ENCODE data around the gene CDK8. TPM values are rescaled to one million over a fixed set of nuclear protein-coding genes. Genes with fewer than 3 reads are reported as not detected.

CDK8 gene
- total and polyA plus RNA-seq, 10 of the 15 experiments (the other 5 are each of a cell fraction or from before 2014, with no cell fraction given): 8.6 to 23.5 (median 12.5) TPM

DNA sequence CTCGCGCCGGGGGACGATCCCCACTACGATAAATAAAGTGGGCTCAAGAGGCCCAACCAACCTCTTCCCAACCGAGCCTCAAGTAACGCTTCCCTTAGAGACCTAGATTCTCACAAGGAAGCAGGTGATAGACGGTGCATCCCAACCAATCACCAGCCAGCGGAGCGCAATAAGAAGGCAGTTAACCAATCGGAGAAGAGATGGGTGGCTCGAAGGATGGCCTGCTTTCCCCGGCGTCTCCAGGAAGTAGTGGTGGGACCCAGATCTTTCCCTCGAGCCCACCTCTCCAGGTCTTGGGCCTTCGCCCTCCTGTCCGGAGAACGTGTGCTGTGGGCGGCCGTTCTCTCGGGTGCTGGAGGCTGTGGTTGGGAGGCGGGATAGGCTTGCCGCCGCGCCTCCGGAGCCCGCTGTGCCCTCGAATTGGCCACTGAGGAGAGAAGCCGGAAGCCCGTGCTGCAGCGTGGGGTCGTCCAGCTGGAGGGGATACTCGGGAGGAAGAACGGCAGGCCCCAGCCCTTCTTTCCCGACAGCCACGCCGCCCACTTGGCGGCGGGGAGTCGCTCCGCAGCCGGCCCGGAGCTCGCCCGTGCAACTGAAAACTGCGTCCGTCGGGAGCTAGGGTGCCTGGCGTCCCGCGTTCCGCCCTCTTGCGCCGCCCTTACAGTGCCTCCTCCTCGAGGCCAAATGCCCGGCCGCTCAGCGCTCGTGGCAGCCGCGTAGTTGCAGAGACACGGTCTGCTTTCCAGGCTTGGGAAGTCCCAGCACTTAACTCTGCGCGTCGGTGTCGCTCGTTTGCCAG lies 32.0 kb upstream of the CDK8 start, which contains the start of gene RNF6 (continued):
- TF ChIP-seq, protein P1, sequence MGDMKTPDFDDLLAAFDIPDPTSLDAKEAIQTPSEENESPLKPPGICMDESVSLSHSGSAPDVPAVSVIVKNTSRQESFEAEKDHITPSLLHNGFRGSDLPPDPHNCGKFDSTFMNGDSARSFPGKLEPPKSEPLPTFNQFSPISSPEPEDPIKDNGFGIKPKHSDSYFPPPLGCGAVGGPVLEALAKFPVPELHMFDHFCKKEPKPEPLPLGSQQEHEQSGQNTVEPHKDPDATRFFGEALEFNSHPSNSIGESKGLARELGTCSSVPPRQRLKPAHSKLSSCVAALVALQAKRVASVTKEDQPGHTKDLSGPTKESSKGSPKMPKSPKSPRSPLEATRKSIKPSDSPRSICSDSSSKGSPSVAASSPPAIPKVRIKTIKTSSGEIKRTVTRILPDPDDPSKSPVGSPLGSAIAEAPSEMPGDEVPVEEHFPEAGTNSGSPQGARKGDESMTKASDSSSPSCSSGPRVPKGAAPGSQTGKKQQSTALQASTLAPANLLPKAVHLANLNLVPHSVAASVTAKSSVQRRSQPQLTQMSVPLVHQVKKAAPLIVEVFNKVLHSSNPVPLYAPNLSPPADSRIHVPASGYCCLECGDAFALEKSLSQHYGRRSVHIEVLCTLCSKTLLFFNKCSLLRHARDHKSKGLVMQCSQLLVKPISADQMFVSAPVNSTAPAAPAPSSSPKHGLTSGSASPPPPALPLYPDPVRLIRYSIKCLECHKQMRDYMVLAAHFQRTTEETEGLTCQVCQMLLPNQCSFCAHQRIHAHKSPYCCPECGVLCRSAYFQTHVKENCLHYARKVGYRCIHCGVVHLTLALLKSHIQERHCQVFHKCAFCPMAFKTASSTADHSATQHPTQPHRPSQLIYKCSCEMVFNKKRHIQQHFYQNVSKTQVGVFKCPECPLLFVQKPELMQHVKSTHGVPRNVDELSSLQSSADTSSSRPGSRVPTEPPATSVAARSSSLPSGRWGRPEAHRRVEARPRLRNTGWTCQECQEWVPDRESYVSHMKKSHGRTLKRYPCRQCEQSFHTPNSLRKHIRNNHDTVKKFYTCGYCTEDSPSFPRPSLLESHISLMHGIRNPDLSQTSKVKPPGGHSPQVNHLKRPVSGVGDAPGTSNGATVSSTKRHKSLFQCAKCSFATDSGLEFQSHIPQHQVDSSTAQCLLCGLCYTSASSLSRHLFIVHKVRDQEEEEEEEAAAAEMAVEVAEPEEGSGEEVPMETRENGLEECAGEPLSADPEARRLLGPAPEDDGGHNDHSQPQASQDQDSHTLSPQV (IDR thresholded peaks at IDR 0.05): no peak
- TF ChIP-seq CBX3 (IDR thresholded peaks at IDR 0.05; ENCODE audit: borderline replicate concordance, low read depth) (no peak), LARP7 (IDR thresholded peaks at IDR 0.05) (peak; percentile 97), BACH1 (IDR thresholded peaks at IDR 0.05; ENCODE audit: borderline replicate concordance) (peak; percentile 30; the same call in 1 of the 2 replicates)
- TF ChIP-seq, protein P2, sequence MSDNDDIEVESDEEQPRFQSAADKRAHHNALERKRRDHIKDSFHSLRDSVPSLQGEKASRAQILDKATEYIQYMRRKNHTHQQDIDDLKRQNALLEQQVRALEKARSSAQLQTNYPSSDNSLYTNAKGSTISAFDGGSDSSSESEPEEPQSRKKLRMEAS (IDR thresholded peaks at IDR 0.05; ENCODE audit: low read depth, low read length): no peak

GRCh38 chr13:26222520-26223046 lies 31.3 kb upstream of the CDK8 start:
- CTCF ChIA-PET: interaction anchor here (1.0 to 7.8 kb wide), 3 partner anchors 30 to 38 kb away, joined by 3 to 48 read pairs (median 4); no protein-coding TSS in a partner anchor
- DNase-seq (ENCODE audit: low read depth, low spot score): no peak
- no peak for FAIRE-seq
- Histone ChIP-seq H3K27ac (ENCODE audit: control insufficient read depth, insufficient read depth) (peak overlapping the region; percentile 99), H3K9me3 (replicated peaks; ENCODE audit: control insufficient read depth, insufficient read depth, low read length) (no peaks in the 10 kb centered on the region), H3K36me3 (ENCODE audit: control insufficient read depth in 2 of 2, insufficient read depth in 2 of 2, low read length in 1 of 2) (peaks cover 0 to 9% of the 10 kb centered on the region in 2 experiments; a peak in 2 of 4 replicates), H3K4me2 (ENCODE audit: control insufficient read depth, insufficient read depth) (peak overlapping the region; percentile 84), H3K4me1 (ENCODE audit: control insufficient read depth, insufficient read depth, low read length) (peaks cover 4% of the 10 kb centered on the region), H3K79me2 (ENCODE audit: control insufficient read depth, insufficient read depth, low read length) (peaks cover 28% of the 10 kb centered on the region), H2AFZ (ENCODE audit: control insufficient read depth, low read depth, low read length) (peak overlapping the region; percentile 95), H4K20me1 (ENCODE audit: control insufficient read depth, insufficient read depth) (no peaks in the 10 kb centered on the region), H3K27me3 (replicated peaks in 1 of 2; ENCODE audit: control insufficient read depth in 2 of 2, insufficient read depth in 2 of 2, low read length in 1 of 2) (no peaks in the 10 kb centered on the region; a peak in 1 of 4 replicates), H3K4me3 (peak overlapping the region; percentile 86), H3K9ac (ENCODE audit: control insufficient read depth, insufficient read depth, low read length) (peak overlapping the region; percentile 99)
- 41% methylated on average over 16 of the region's 16 CpGs for WGBS (ENCODE audit: insufficient coverage, insufficient replicate concordance, low lambda C conversion rate, missing lambda C conversion rate)
- SMC1A ChIA-PET (ENCODE audit: uncharacterized antibody, unreplicated experiment): interaction anchor here (1.4 to 1.5 kb wide), 2 partner anchors 23 to 152 kb away, joined by 3 read pairs; no protein-coding TSS in a partner anchor
- RAD21 ChIA-PET (ENCODE audit: unreplicated experiment): interaction anchor here (1.0 to 1.1 kb wide), 2 partner anchors 22 to 37 kb away, joined by 3 to 4 read pairs; no protein-coding TSS in a partner anchor
- intact Hi-C loops (cut with micrococcal nuclease; ENCODE audit: unreplicated experiment): no loop called here
- POLR2A ChIA-PET: no interaction called here
- in situ Hi-C loops (cut with MboI): no loop called here
- TF ChIP-seq MLLT1 (IDR thresholded peaks at IDR 0.05) (peak; percentile 91), EGR1 (IDR thresholded peaks at IDR 0.05; ENCODE audit: borderline replicate concordance in 1 of 2, low read depth in 2 of 2, low read length in 2 of 2) (no peak), CREM (IDR thresholded peaks at IDR 0.05; ENCODE audit: low read depth) (0 out of 2 replicates have a peak, but pooled peaks have one; percentile 11), E4F1 (IDR thresholded peaks at IDR 0.05; ENCODE audit: borderline replicate concordance, partially characterized antibody) (peak; percentile 46), NR2C2 (IDR thresholded peaks at IDR 0.05; ENCODE audit: borderline replicate concordance, control insufficient read depth, insufficient read length, low read depth) (no peak), NBN (IDR thresholded peaks at IDR 0.05) (0 out of 2 replicates have a peak, but pooled peaks have one; percentile 8), NR2C1 (IDR thresholded peaks at IDR 0.05) (0 out of 2 replicates have a peak, but pooled peaks have one; percentile 3)
- peak; percentile 75 for ATAC-seq
- BruUV-seq (replicated peaks): TSS peak; percentile 90

Measured in GM12878 (cell line).